Measurements from ENCODE around the gene PSMD13.

DNA sequence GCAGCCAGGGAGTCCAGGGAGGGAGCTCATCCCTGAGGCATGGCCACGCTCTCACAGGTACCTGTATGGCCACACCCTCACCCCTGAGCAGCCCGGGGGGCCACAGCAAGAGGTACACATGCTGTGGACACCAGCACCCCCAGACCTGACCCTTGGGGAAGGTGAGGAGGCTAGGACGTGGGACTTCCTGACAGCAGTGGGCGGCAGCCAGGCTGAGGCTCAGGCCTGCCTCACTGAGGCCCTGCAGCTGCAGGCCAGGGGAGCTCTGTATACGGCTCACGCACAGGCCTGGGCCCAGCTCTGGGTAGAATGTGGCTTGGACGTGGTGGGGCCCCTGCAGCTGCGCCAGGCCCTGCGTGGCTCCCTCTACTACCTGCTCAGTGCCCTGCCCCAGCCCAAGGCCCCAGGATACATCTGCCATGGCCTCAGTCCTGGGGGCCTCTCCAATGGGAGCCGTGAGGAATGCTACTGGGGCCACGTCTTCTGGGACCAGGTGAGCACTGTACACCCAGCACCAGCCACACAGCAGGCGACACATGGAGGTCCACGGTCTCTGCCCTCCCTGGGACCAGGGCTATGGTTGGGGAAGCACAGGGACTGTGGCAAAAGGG, 54.0 kb downstream of the PSMD13 start:
- TF ChIP-seq, protein P1, sequence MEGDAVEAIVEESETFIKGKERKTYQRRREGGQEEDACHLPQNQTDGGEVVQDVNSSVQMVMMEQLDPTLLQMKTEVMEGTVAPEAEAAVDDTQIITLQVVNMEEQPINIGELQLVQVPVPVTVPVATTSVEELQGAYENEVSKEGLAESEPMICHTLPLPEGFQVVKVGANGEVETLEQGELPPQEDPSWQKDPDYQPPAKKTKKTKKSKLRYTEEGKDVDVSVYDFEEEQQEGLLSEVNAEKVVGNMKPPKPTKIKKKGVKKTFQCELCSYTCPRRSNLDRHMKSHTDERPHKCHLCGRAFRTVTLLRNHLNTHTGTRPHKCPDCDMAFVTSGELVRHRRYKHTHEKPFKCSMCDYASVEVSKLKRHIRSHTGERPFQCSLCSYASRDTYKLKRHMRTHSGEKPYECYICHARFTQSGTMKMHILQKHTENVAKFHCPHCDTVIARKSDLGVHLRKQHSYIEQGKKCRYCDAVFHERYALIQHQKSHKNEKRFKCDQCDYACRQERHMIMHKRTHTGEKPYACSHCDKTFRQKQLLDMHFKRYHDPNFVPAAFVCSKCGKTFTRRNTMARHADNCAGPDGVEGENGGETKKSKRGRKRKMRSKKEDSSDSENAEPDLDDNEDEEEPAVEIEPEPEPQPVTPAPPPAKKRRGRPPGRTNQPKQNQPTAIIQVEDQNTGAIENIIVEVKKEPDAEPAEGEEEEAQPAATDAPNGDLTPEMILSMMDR (IDR thresholded peaks at IDR 0.05): no peak
- TF ChIP-seq POLR2A (IDR thresholded peaks at IDR 0.05): no peak
